ENCODE measurements around the gene HDDC3.

DNA sequence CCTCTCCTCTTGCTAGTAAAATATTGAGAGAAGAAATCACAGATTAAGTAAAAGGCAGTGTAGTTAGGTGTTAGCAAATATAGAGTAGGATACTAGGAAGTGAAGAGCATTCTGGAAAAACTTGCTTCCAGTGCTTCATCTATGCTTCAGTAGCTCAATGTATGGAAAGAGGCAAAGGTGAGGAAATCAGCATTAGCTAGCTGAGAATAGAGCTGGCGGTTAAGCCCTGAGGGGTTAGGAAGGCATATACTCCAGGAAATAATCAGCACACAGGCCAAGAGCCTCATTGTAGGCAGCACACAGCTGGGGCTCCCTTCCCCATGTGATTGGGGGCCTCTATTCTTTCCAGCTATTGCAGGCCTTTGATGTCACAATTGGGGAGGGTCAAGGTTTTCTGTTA, 36.1 kb upstream of the HDDC3 start:
- no peak for TF ChIP-seq POLR2A (IDR thresholded peaks at IDR 0.05)
- TF ChIP-seq, protein P1, sequence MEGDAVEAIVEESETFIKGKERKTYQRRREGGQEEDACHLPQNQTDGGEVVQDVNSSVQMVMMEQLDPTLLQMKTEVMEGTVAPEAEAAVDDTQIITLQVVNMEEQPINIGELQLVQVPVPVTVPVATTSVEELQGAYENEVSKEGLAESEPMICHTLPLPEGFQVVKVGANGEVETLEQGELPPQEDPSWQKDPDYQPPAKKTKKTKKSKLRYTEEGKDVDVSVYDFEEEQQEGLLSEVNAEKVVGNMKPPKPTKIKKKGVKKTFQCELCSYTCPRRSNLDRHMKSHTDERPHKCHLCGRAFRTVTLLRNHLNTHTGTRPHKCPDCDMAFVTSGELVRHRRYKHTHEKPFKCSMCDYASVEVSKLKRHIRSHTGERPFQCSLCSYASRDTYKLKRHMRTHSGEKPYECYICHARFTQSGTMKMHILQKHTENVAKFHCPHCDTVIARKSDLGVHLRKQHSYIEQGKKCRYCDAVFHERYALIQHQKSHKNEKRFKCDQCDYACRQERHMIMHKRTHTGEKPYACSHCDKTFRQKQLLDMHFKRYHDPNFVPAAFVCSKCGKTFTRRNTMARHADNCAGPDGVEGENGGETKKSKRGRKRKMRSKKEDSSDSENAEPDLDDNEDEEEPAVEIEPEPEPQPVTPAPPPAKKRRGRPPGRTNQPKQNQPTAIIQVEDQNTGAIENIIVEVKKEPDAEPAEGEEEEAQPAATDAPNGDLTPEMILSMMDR (IDR thresholded peaks at IDR 0.05) = no peak

Measured in lower leg skin (tissue), 3 donors.